Osteoblast (primary cell): ENCODE data around the gene RASD1. TPM values are rescaled to one million over a fixed set of nuclear protein-coding genes. Genes with fewer than 3 reads are reported as not detected.
A peak's percentile ranks its signal among the peaks of the same experiment; 100 is the strongest.

ENCODE experiments used
- DNase-seq: peaks from one replicate; pipeline ENCODE4 v3.0.0; 2011; ENCODE audit warnings: low spot score, mixed read lengths; ENCODE audit not compliant: insufficient read length; ENCODE audit errors: missing footprints
- H2AFZ ChIP-seq: 2 replicates; pipeline ENCODE4 v1.6.0; 2011; ENCODE audit warnings: mild to moderate bottlenecking, low read length
- H3K27ac ChIP-seq: 2 replicates; pipeline ENCODE4 v1.5.1; 2011; ENCODE audit warnings: mild to moderate bottlenecking, low read depth, low read length, moderate library complexity
- H3K27me3 ChIP-seq: 2 replicates; pipeline ENCODE4 v1.6.0; 2012; ENCODE audit warnings: mild to moderate bottlenecking, control low read depth, inconsistent platforms, low read length, moderate library complexity; ENCODE audit not compliant: insufficient read depth
- H3K36me3 ChIP-seq: 2 replicates; pipeline ENCODE4 v1.5.1; 2011; ENCODE audit warnings: mild to moderate bottlenecking, low read length, control low read depth, moderate library complexity; ENCODE audit not compliant: insufficient read depth
- H3K4me1 ChIP-seq: 2 replicates; pipeline ENCODE4 v1.5.1; 2011; ENCODE audit warnings: mild to moderate bottlenecking, low read length, control low read depth, moderate library complexity; ENCODE audit not compliant: insufficient read depth
- H3K4me2 ChIP-seq: 2 replicates; pipeline ENCODE4 v1.6.0; 2011; ENCODE audit warnings: mild to moderate bottlenecking, low read length; ENCODE audit not compliant: insufficient read depth
- H3K4me3 ChIP-seq: fragments of 200-600 bp; sonication (generic); 3 replicates; pipeline ENCODE4 v1.5.1; 2012; ENCODE audit warnings: mild to moderate bottlenecking, low read length, inconsistent platforms; ENCODE audit not compliant: insufficient read depth
- H3K79me2 ChIP-seq: 2 replicates; pipeline ENCODE4 v1.6.0; 2012; ENCODE audit warnings: mild to moderate bottlenecking, low read length, control low read depth, inconsistent platforms; ENCODE audit not compliant: insufficient read depth
- H3K9me3 ChIP-seq: 2 replicates; pipeline ENCODE4 v1.5.1; 2011; ENCODE audit warnings: low read depth, low read length, control low read depth
- H4K20me1 ChIP-seq: 2 replicates; pipeline ENCODE4 v1.6.0; 2012; ENCODE audit warnings: mild to moderate bottlenecking, low read length, control low read depth; ENCODE audit not compliant: insufficient read depth
- total RNA-seq: library from RNA; depleted of rRNA; stranded (reverse); fragments of >200 nt; gene quantifications from 2 replicates; pipeline ENCODE4 v1.2.3, GENCODE V29; 2012
- TF ChIP-seq, protein P1 (sequence below): IDR thresholded peaks from 2 replicates; pipeline ENCODE4 v1.5.1; 2011; ENCODE audit warnings: mild to moderate bottlenecking, low read depth, low read length, moderate library complexity; ENCODE audit errors: extremely low read depth

The RASD1 gene
- total RNA-seq, 1 donor: 13.8 TPM

GRCh38 chr17:17511293-17511741 is 15.1 kb upstream of the RASD1 start:
- Histone ChIP-seq H3K4me2 (no peak overlapping the region), H4K20me1 (no peaks in the 10 kb centered on the region), H3K27ac (no peak overlapping the region), H3K4me1 (peaks cover 38% of the 10 kb centered on the region), H3K27me3 (no peaks in the 10 kb centered on the region), H3K36me3 (no peaks in the 10 kb centered on the region), H2AFZ (no peak overlapping the region), H3K4me3 (no peak overlapping the region), H3K9me3 (no peaks in the 10 kb centered on the region), H3K79me2 (no peaks in the 10 kb centered on the region)
- TF ChIP-seq, protein P1, sequence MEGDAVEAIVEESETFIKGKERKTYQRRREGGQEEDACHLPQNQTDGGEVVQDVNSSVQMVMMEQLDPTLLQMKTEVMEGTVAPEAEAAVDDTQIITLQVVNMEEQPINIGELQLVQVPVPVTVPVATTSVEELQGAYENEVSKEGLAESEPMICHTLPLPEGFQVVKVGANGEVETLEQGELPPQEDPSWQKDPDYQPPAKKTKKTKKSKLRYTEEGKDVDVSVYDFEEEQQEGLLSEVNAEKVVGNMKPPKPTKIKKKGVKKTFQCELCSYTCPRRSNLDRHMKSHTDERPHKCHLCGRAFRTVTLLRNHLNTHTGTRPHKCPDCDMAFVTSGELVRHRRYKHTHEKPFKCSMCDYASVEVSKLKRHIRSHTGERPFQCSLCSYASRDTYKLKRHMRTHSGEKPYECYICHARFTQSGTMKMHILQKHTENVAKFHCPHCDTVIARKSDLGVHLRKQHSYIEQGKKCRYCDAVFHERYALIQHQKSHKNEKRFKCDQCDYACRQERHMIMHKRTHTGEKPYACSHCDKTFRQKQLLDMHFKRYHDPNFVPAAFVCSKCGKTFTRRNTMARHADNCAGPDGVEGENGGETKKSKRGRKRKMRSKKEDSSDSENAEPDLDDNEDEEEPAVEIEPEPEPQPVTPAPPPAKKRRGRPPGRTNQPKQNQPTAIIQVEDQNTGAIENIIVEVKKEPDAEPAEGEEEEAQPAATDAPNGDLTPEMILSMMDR: no peak
- DNase-seq: peak; percentile 72

DNA sequence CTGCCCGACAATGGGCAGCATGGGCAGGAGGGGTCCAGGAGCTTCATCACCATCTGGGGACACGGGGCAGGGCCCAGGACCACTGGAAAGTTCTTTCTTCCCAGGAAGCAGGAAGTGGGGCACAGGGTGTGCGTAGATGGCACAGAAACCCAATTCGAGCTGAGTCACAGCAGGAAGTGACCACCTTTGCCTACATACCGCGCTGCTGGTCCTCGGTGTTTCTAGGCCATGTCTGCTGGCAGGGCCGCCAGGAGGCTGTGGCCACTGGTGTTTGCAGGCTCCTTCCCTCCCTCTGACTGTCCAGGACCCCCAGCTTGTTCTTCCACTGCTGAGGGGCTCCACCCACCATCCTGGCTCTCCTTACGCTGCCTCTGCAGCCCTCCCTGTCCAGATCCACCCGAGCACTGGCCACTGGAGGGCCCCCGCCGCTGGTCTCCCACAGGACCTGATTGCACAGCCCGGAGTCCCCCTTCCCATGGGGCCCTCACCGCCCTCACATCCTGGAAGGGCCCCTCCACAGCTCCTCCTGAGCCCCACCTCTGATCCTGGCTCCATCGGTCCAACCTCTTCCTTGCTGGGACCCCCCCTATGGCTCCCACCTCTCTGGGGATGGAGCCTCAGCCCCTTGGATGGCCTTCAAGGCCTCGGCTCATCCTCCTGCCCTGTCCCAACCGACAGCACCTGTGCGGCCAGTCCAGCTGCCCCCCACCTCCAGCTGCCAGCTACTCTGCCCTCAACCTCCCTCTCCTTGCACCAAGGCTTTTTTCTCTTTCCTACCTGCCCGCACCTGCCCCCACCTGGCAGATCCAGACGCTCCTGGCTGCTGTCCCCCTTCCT is 14.5 kb upstream of the RASD1 start:
- TF ChIP-seq, protein P1: no peak
- Histone ChIP-seq H3K4me2 (no peak overlapping the region), H3K79me2 (no peaks in the 10 kb centered on the region), H4K20me1 (no peaks in the 10 kb centered on the region), H3K27me3 (no peaks in the 10 kb centered on the region), H2AFZ (no peak overlapping the region), H3K36me3 (no peaks in the 10 kb centered on the region), H3K4me1 (peaks cover 32% of the 10 kb centered on the region), H3K9me3 (no peaks in the 10 kb centered on the region), H3K4me3 (no peak overlapping the region), H3K27ac (no peak overlapping the region)
- peak; percentile 69 for DNase-seq

DNA sequence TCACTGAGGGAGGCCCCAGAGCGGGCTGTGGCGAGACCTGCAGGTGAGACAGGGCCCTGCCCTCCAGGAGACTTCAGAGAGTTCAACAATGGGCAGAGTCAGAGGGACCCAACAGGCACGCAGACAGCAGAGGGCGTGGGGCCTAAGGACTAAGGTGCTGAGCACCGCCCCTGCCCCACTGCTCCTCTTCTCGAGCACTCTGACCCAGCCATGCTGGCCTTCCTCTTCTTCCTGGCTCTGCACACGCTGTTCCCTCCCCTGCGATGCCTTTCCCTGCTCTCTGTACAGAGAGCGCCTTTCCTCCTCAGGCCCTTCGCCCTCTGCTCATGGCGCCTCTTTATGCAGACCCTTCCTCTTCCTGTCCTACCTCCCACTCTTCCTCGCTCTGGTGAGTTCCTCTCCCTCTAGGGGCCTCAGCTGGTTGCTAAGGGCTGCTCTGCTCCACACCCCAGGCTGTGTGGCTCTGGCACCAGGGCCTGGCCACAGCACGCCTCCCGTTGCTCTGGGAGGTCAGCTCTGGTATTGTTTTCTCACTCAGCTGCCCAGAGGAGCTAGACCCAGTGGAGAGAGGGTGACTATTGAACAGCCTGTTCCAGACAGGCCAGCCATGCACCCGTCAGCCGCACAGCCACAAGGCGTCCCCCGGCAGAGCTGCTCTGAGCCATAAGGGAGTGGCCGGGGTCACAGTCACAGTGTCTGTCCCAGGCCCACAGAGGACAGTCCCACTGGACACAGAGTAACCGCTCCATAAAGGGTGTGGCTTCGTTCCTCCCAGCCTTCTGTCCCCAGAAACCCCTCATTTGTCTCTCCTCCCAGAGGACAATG is 13.6 kb upstream of the RASD1 start:
- no peak overlapping the region for H3K4me3 ChIP-seq
- no peaks in the 10 kb centered on the region for H3K9me3 ChIP-seq
- H4K20me1 ChIP-seq: no peaks in the 10 kb centered on the region
- no peaks in the 10 kb centered on the region for H3K27me3 ChIP-seq
- no peaks in the 10 kb centered on the region for H3K36me3 ChIP-seq
- no peak overlapping the region for H3K27ac ChIP-seq
- TF ChIP-seq, protein P1: no peak
- no peaks in the 10 kb centered on the region for H3K79me2 ChIP-seq
- no peak overlapping the region for H3K4me2 ChIP-seq
- peaks cover 23% of the 10 kb centered on the region for H3K4me1 ChIP-seq
- no peak overlapping the region for H2AFZ ChIP-seq
- DNase-seq: peak; percentile 66
